ENCODE data around the gene OR2A2.
A peak's percentile ranks its signal among the peaks of the same experiment; 100 is the strongest.
"Not testable (repeated sequence)": the region's sequence is repeated elsewhere in the genome, so short reads cannot be mapped to it uniquely, and the experiment has no call there.

Gene OR2A2

GRCh38 chr7:144109283-144109682 is at the start of gene OR2A2:
OR2A2 (plus strand) TSS chr7:144109583; CDS start chr7:144109583, 0 bp downstream.
- no peak for DNase-seq

- DNase-seq, result no peak
These were observed 45.7 kb upstream of the OR2A2 start for GRCh38 chr7:144063710-144064109.

- DNase-seq, result no peak
These were observed 39.9 kb upstream of the OR2A2 start, which contains the start of gene OR2A25 for GRCh38 chr7:144069511-144069910. OR2A25 (plus strand) TSS chr7:144069811; CDS start chr7:144074220, 4,409 bp downstream.

GRCh38 chr7:144069953-144070352 is 39.4 kb upstream of the OR2A2 start:
- no peak for DNase-seq

- no peak for DNase-seq
These were observed 35.0 kb upstream of the OR2A2 start for GRCh38 chr7:144074374-144074773.

- DNase-seq, result no peak
These were observed 23.4 kb upstream of the OR2A2 start, which contains the start of gene OR2A12 for GRCh38 chr7:144085978-144086377. OR2A12 (plus strand) TSS chr7:144086278; CDS start chr7:144095108, 8,830 bp downstream.

- no peak for DNase-seq
These were observed 22.7 kb upstream of the OR2A2 start for GRCh38 chr7:144086730-144087129.

- DNase-seq, result no peak
These were observed 22.2 kb upstream of the OR2A2 start for GRCh38 chr7:144087230-144087629.

GRCh38 chr7:144090667-144091066 is 18.7 kb upstream of the OR2A2 start:
- no peak for DNase-seq

GRCh38 chr7:144098776-144099175 is 10.6 kb upstream of the OR2A2 start:
- no peak for DNase-seq

GRCh38 chr7:144100607-144101006 is 8.8 kb upstream of the OR2A2 start:
- no peak for DNase-seq

GRCh38 chr7:144102041-144102440 is 7.3 kb upstream of the OR2A2 start:
- DNase-seq, result no peak

GRCh38 chr7:144105211-144105610 is 4.2 kb upstream of the OR2A2 start:
- no peak for DNase-seq

GRCh38 chr7:144110272-144110671 is 889 bp downstream of the OR2A2 start:
- no peak for DNase-seq

- DNase-seq, result no peak
These were observed 4.3 kb downstream of the OR2A2 start for GRCh38 chr7:144113651-144114050.

GRCh38 chr7:144118341-144118740 is 9.0 kb downstream of the OR2A2 start:
- DNase-seq, result no peak

- DNase-seq, result no peak
These were observed 13.5 kb downstream of the OR2A2 start, which contains the start of gene OR2A14 for GRCh38 chr7:144122876-144123275. OR2A14 (plus strand) TSS chr7:144123176; CDS start chr7:144129113, 5,937 bp downstream.

GRCh38 chr7:144127714-144128334 is 18.4 kb downstream of the OR2A2 start:
- DNase-seq, result peak; percentile 13 to 63

- not testable (repeated sequence) for DNase-seq
These were observed 20.2 kb downstream of the OR2A2 start for GRCh38 chr7:144129601-144130000.

- DNase-seq, result no peak
These were observed 21.3 kb downstream of the OR2A2 start for GRCh38 chr7:144130730-144131129.

- no peak for DNase-seq
These were observed 22.9 kb downstream of the OR2A2 start for GRCh38 chr7:144132262-144132661.

- DNase-seq, result no peak
These were observed 23.9 kb downstream of the OR2A2 start for GRCh38 chr7:144133307-144133706.

GRCh38 chr7:144134116-144134515 is 24.7 kb downstream of the OR2A2 start:
- DNase-seq, result no peak

GRCh38 chr7:144137501-144137900 is 28.1 kb downstream of the OR2A2 start:
- no peak for DNase-seq

GRCh38 chr7:144142187-144142586 is 32.8 kb downstream of the OR2A2 start:
- DNase-seq, result no peak
